HEK293T (cell line): ENCODE data around the gene TMEM95.
A peak's percentile ranks its signal among the peaks of the same experiment; 100 is the strongest.

Source experiments
- CTCF ChIA-PET: fragments of 350-600 bp; formaldehyde crosslinking; extraction: SDS; loops from one replicate; lab custom pipeline; 2021; ENCODE audit warnings: antibody characterized with exemption, inconsistent platforms; lab: Yijun Ruan, JAX
- POLR2A ChIA-PET: fragments of 350-600 bp; formaldehyde crosslinking; extraction: SDS; loops from one replicate; lab custom pipeline; 2020; ENCODE audit warnings: antibody characterized with exemption, inconsistent platforms; lab: Yijun Ruan, JAX
- DNase-seq: peaks from one replicate; pipeline ENCODE4 v3.0.0; 2012; ENCODE audit warnings: mixed read lengths; ENCODE audit errors: extremely low spot score
- ARNT ChIP-seq: fragments of 450-650 bp; IDR thresholded peaks from 2 replicates; pipeline ENCODE4 v1.6.1; 2017; ENCODE audit warnings: mild to moderate bottlenecking
- BHLHE40 ChIP-seq: fragments of 450-650 bp; IDR thresholded peaks from 2 replicates; pipeline ENCODE4 v1.6.1; 2016; ENCODE audit warnings: mild to moderate bottlenecking, moderate library complexity, borderline replicate concordance
- CTBP1 ChIP-seq: fragments of 450-650 bp; IDR thresholded peaks from 2 replicates; pipeline ENCODE4 v1.6.1; 2016; ENCODE audit warnings: borderline replicate concordance
- ELF4 ChIP-seq: fragments of 450-650 bp; IDR thresholded peaks from 2 replicates; pipeline ENCODE4 v1.6.1; 2017; ENCODE audit warnings: antibody characterized with exemption
- FOXA1 ChIP-seq: fragments of 450-650 bp; IDR thresholded peaks from 2 replicates; pipeline ENCODE4 v1.6.1; 2016; ENCODE audit warnings: mild to moderate bottlenecking
- FOXK2 ChIP-seq: fragments of 450-650 bp; IDR thresholded peaks from 2 replicates; pipeline ENCODE4 v1.6.1; 2016; ENCODE audit warnings: mild to moderate bottlenecking
- FOXM1 ChIP-seq: fragments of 450-650 bp; IDR thresholded peaks from 2 replicates; pipeline ENCODE4 v1.6.1; 2017; ENCODE audit warnings: mild to moderate bottlenecking, borderline replicate concordance
- HDGF ChIP-seq: fragments of 450-650 bp; IDR thresholded peaks from 2 replicates; pipeline ENCODE4 v1.6.1; 2017; ENCODE audit warnings: antibody characterized with exemption, borderline replicate concordance
- L3MBTL2 ChIP-seq: fragments of 450-650 bp; conservative IDR thresholded peaks from 2 replicates; pipeline ENCODE4 v1.6.1; 2016; ENCODE audit warnings: mild to moderate bottlenecking
- LEF1 ChIP-seq: fragments of 450-650 bp; IDR thresholded peaks from 2 replicates; pipeline ENCODE4 v1.6.1; 2017; ENCODE audit warnings: mild to moderate bottlenecking, borderline replicate concordance
- NFRKB ChIP-seq: fragments of 450-650 bp; IDR thresholded peaks from 2 replicates; pipeline ENCODE4 v1.6.1; 2016; ENCODE audit warnings: mild to moderate bottlenecking, moderate library complexity
- PKNOX1 ChIP-seq: fragments of 450-650 bp; IDR thresholded peaks from 2 replicates; pipeline ENCODE4 v1.6.1; 2016
- SP1 ChIP-seq: fragments of 450-650 bp; IDR thresholded peaks from 2 replicates; pipeline ENCODE4 v1.6.1; 2017
- SUZ12 ChIP-seq: fragments of 450-650 bp; IDR thresholded peaks from 2 replicates; pipeline ENCODE4 v1.6.1; 2016; ENCODE audit warnings: mild to moderate bottlenecking
- TARDBP ChIP-seq: fragments of 450-650 bp; IDR thresholded peaks from 2 replicates; pipeline ENCODE4 v1.6.1; 2016
- ZNF384 ChIP-seq: fragments of 450-650 bp; IDR thresholded peaks from 2 replicates; pipeline ENCODE4 v1.6.1; 2016

Gene TMEM95

GRCh38 chr17:7317161-7317803, 37.7 kb upstream of the TMEM95 start:
- ChIA-PET POLR2A (interaction anchor here (6.4 kb wide), 1 partner anchor 11 kb away, joined by 56 read pairs; the partner anchor contains the start of gene NEURL4), CTCF (no interaction called here)
- TF ChIP-seq L3MBTL2 (no peak), BHLHE40 (no peak), SP1 (no peak), HDGF (no peak), LEF1 (no peak)
- DNase-seq, result no peak

- CTCF ChIA-PET, result interaction anchor here (0.5 kb wide), 1 partner anchor 376 kb away, joined by 3 read pairs; no protein-coding TSS in a partner anchor
- POLR2A ChIA-PET, result interaction anchor here (6.4 kb wide), 1 partner anchor 10 kb away, joined by 56 read pairs; the partner anchor contains the start of gene NEURL4
- TF ChIP-seq NFRKB (no peak), LEF1 (no peak), FOXM1 (no peak), CTBP1 (no peak), ZNF384 (no peak)
Measured at GRCh38 chr17:7318121-7318860, 36.7 kb upstream of the TMEM95 start.

GRCh38 chr17:7321466-7321865, 33.5 kb upstream of the TMEM95 start:
- CTCF ChIA-PET, result no interaction called here

More at GRCh38 chr17:7318121-7318860, 36.7 kb upstream of the TMEM95 start:
- no peak for DNase-seq

GRCh38 chr17:7322520-7323194, 32.3 kb upstream of the TMEM95 start:
- no peak for TF ChIP-seq SP1
- TF ChIP-seq HDGF, result no peak
- no peak for TF ChIP-seq NFRKB
- no peak for TF ChIP-seq FOXM1
- TF ChIP-seq ELF4, result no peak
- no peak for TF ChIP-seq TARDBP
- no peak for TF ChIP-seq LEF1
- no peak for TF ChIP-seq PKNOX1
- TF ChIP-seq SUZ12, result no peak
- TF ChIP-seq ARNT, result no peak
- no peak for TF ChIP-seq FOXA1
- TF ChIP-seq BHLHE40, result no peak
- no peak for DNase-seq
- ChIA-PET POLR2A (no interaction called here), CTCF (no interaction called here)

More at GRCh38 chr17:7321466-7321865, 33.5 kb upstream of the TMEM95 start:
- no peak for DNase-seq
- POLR2A ChIA-PET, result interaction anchor here (1.6 to 2.3 kb wide), 3 partner anchors 8 to 102 kb away, joined by 5 to 14 read pairs (median 5); partner anchors contain the start of genes ACADVL, DLG4 and NEURL4
- TF ChIP-seq CTBP1 (no peak), BHLHE40 (no peak), PKNOX1 (no peak), ZNF384 (no peak), SP1 (no peak), L3MBTL2 (no peak), TARDBP (no peak), ARNT (no peak), FOXA1 (no peak), ELF4 (no peak), HDGF (no peak), FOXM1 (no peak)

- ChIA-PET POLR2A (no interaction called here), CTCF (interaction anchor here (0.5 to 1.0 kb wide), 2 partner anchors 8 to 243 kb away, joined by 4 read pairs; no protein-coding TSS in a partner anchor)
- DNase-seq, result peak; percentile 75
- no peak for TF ChIP-seq BHLHE40
- TF ChIP-seq ARNT, result no peak
- no peak for TF ChIP-seq LEF1
- no peak for TF ChIP-seq ELF4
- no peak for TF ChIP-seq FOXK2
- no peak for TF ChIP-seq TARDBP
- TF ChIP-seq FOXM1, result no peak
- no peak for TF ChIP-seq SUZ12
- TF ChIP-seq SP1, result no peak
- no peak for TF ChIP-seq HDGF
Measured at GRCh38 chr17:7323731-7324437, 31.1 kb upstream of the TMEM95 start.

- ChIA-PET CTCF (interaction anchor here (0.5 to 1.1 kb wide), 3 partner anchors 9 to 243 kb away, joined by 4 to 5 read pairs (median 4); no protein-coding TSS in a partner anchor), POLR2A (no interaction called here)
- TF ChIP-seq TARDBP, result no peak
- no peak for DNase-seq
Measured at GRCh38 chr17:7324438-7324779, 30.5 kb upstream of the TMEM95 start.
